ENCODE data around the gene SCTR.

The SCTR gene

GRCh38 chr2:119426396-119426675 lies 97.9 kb downstream of the SCTR start:
- no peak overlapping the region for H3K4me3 ChIP-seq (ENCODE audit: low read depth, low read length)
- DNase-seq, result no peak
- TF ChIP-seq CTCF (IDR thresholded peaks at IDR 0.05; ENCODE audit: low read depth, low read length, missing control alignments), result no peak
- no peak overlapping the region for H3K27ac ChIP-seq
- H3K36me3 ChIP-seq (replicated peaks), result no peaks in the 10 kb centered on the region
- in situ Hi-C loops (cut with HindIII; ENCODE audit: low pct_ligation_motif_present, low sequenced_read_pairs), result no loop called here
- H3K27me3 ChIP-seq (replicated peaks), result peaks cover 37% of the 10 kb centered on the region

- Histone ChIP-seq H3K27ac (no peak overlapping the region), H3K27me3 (replicated peaks) (peaks cover 34% of the 10 kb centered on the region), H3K4me3 (ENCODE audit: low read depth, low read length) (no peak overlapping the region), H3K36me3 (replicated peaks) (no peaks in the 10 kb centered on the region)
- DNase-seq, result no peak
- no peak for TF ChIP-seq CTCF (IDR thresholded peaks at IDR 0.05; ENCODE audit: low read depth, low read length, missing control alignments)
- in situ Hi-C loops (cut with HindIII; ENCODE audit: low pct_ligation_motif_present, low sequenced_read_pairs), result no loop called here
These were observed 98.5 kb downstream of the SCTR start for GRCh38 chr2:119425620-119426395.

DNA sequence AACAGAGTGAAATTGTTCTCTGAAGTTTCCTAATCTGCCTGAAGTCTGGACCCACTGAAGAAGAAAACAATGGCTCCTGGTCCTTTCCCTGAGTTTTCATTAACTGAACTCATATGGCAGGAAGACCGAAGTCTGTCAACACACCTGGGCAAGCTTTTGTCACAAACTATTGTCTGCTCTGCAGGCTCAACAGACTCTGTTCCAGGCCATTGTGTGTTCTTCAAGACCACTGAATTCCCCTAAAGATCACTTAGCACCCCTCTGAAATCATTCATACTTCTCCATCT lies 99.2 kb downstream of the SCTR start:
- in situ Hi-C loops (cut with HindIII; ENCODE audit: low pct_ligation_motif_present, low sequenced_read_pairs), result no loop called here
- TF ChIP-seq CTCF (IDR thresholded peaks at IDR 0.05; ENCODE audit: low read depth, low read length, missing control alignments), result no peak
- no peak overlapping the region for H3K27ac ChIP-seq
- DNase-seq, result no peak
- H3K27me3 ChIP-seq (replicated peaks), result peaks cover 34% of the 10 kb centered on the region
- no peaks in the 10 kb centered on the region for H3K36me3 ChIP-seq (replicated peaks)
- H3K4me3 ChIP-seq (ENCODE audit: low read depth, low read length), result no peak overlapping the region

DNA sequence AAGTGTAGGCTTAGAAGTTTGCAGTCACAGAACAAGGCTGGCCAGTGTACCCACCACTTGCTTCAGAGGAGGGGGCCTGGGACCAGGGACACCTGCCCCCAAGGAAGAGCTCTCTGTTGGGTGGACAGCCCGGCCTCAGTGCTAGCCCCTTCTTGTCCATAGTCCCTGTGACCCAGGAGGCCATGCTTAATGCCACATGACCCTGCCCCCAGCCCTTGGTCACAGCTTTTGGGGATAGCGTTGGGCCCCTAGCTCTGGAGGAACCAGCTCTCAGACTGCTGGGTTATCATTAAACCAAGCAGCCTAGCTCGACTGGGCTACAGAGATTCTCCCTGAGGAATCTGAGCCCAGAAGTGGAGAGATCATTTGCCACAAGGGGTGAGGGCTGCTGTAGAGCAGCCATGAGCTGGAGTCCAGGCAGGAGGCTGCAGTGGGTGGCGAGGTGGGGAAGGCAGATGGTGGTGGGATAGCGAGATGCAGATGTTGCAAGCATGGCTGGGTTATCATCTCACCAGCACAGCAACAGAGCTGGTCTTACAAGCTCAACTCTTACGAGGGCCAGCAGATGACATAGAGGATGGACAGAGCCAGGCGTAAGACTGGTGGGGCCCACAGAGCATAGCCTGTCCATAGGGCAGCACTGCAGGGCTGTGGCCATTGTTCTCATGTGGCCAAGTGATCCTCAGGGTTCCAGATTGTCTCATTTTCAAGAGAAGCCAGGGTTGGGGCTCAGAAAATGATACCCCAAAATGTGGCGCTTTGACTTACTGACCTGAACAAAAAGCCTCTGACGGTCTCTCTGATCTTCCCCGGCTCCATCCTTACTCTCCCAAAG lies 99.8 kb downstream of the SCTR start:
- Histone ChIP-seq H3K27ac (no peak overlapping the region), H3K4me3 (ENCODE audit: low read depth, low read length) (no peak overlapping the region), H3K36me3 (replicated peaks) (no peaks in the 10 kb centered on the region), H3K27me3 (replicated peaks) (peaks cover 34% of the 10 kb centered on the region)
- in situ Hi-C loops (cut with HindIII; ENCODE audit: low pct_ligation_motif_present, low sequenced_read_pairs), result no loop called here
- no peak for DNase-seq
- no peak for TF ChIP-seq CTCF (IDR thresholded peaks at IDR 0.05; ENCODE audit: low read depth, low read length, missing control alignments)

GRCh38 chr2:119423811-119424210 lies 100.5 kb downstream of the SCTR start:
- DNase-seq, result no peak
- H3K36me3 ChIP-seq (replicated peaks), result no peaks in the 10 kb centered on the region
- no peak overlapping the region for H3K27ac ChIP-seq
- in situ Hi-C loops (cut with HindIII; ENCODE audit: low pct_ligation_motif_present, low sequenced_read_pairs), result no loop called here
- H3K4me3 ChIP-seq (ENCODE audit: low read depth, low read length), result no peak overlapping the region
- H3K27me3 ChIP-seq (replicated peaks), result peaks cover 33% of the 10 kb centered on the region
- TF ChIP-seq CTCF (IDR thresholded peaks at IDR 0.05; ENCODE audit: low read depth, low read length, missing control alignments), result no peak
